ENCODE results near the gene ADPRHL1. TPM values are rescaled to one million over a fixed set of nuclear protein-coding genes. Genes with fewer than 3 reads are reported as not detected.

ADPRHL1 gene
- total RNA-seq, 2 experiments from 2014 or later, result 0.42 to 0.47 TPM

DNA sequence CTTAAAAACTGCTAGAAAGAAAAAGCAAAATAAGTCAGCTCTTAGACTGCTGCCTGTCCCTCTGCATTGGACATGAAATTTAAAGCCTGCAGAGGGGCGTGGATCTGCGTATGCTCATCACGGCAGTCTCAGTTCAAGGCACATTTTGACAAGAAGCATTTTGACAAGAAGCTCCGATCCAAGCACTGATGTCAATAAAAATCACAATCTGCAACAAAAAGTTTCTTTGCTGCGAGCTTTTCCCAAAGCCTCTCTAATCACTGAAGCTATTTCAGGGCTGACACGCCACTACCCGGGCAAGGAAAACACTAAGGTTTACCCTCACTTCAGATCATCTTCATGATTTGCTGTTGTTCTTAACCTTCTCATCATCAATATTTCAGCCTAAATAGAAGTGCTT lies 29.8 kb upstream of the ADPRHL1 start:
- H3K4me3 Mint-ChIP-seq, result no peak overlapping the region
- CTCF ChIA-PET, result no interaction called here
- no peak overlapping the region for H3K27ac Mint-ChIP-seq
- Histone ChIP-seq H3K4me3 (ENCODE audit: low read length) (no peak overlapping the region), H3K9me3 (ENCODE audit: control insufficient read depth in 1 of 2, insufficient read depth in 1 of 2, low read length in 2 of 2) (no peaks in the 10 kb centered on the region), H3K27me3 (ENCODE audit: control insufficient read depth in 1 of 2, insufficient read depth in 2 of 2, low read length in 2 of 2) (no peaks in the 10 kb centered on the region), H3K4me1 (ENCODE audit: insufficient read depth, low read length) (no peaks in the 10 kb centered on the region), H3K27ac (ENCODE audit: low read depth in 1 of 2, low read length in 2 of 2) (no peak overlapping the region), H3K36me3 (ENCODE audit: insufficient read depth, low read length) (peaks cover 5% of the 10 kb centered on the region)
- POLR2A ChIA-PET, result no interaction called here
- no peaks in the 10 kb centered on the region for H3K9me3 Mint-ChIP-seq
- H3K4me1 Mint-ChIP-seq (ENCODE audit: low read depth), result peaks cover 17% of the 10 kb centered on the region
- no peak for DNase-seq
- peaks cover 32% of the 10 kb centered on the region for H3K36me3 Mint-ChIP-seq (ENCODE audit: low read depth)
- TF ChIP-seq, protein P1, sequence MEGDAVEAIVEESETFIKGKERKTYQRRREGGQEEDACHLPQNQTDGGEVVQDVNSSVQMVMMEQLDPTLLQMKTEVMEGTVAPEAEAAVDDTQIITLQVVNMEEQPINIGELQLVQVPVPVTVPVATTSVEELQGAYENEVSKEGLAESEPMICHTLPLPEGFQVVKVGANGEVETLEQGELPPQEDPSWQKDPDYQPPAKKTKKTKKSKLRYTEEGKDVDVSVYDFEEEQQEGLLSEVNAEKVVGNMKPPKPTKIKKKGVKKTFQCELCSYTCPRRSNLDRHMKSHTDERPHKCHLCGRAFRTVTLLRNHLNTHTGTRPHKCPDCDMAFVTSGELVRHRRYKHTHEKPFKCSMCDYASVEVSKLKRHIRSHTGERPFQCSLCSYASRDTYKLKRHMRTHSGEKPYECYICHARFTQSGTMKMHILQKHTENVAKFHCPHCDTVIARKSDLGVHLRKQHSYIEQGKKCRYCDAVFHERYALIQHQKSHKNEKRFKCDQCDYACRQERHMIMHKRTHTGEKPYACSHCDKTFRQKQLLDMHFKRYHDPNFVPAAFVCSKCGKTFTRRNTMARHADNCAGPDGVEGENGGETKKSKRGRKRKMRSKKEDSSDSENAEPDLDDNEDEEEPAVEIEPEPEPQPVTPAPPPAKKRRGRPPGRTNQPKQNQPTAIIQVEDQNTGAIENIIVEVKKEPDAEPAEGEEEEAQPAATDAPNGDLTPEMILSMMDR (IDR thresholded peaks at IDR 0.05), result no peak
- intact Hi-C loops (cut with DNase I, micrococcal nuclease), result no loop called here
- H3K27me3 Mint-ChIP-seq, result no peaks in the 10 kb centered on the region
- no peak for ATAC-seq (ENCODE audit: poor library complexity)

DNA sequence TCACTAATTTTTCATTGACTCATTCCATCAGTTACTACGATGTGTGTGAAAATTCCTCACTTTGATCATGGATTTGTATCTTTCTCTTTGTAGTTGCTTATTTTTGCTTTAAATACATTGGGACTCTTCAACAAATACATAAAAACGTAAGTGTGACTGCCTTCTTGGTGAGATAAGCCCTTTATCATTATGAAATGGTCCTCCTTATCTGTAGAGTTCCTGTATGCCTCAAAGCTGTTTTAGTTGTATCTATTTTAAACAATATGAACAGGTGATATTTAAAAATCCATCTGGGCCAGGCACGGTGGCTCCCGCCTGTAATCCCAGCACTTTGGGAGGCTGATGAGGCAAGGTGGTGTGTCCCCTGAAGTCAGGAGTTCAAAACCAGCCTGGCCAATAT lies 25.9 kb upstream of the ADPRHL1 start:
- TF ChIP-seq, protein P1 (IDR thresholded peaks at IDR 0.05), result no peak
- no peak for ATAC-seq (ENCODE audit: poor library complexity)

DNA sequence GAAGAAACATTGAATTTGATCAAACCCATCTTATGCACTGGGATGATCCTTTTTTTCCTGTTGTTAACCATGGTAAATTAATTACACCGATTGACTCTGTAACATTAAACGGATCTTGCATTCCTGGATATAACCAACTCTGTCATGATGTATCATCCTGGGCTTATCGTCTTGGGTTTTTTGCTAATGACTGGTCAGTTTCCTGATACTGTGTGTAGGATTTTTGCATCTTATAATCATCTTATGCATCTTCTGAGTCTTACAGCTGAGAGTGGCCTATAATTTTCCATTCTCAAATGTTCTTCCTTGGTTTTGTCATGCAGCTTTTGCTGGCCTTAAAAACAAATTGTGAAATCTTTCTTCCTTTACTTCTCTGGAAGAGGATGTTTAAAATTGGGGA lies 24.4 kb upstream of the ADPRHL1 start:
- H3K4me1 ChIP-seq (ENCODE audit: insufficient read depth, low read length), result no peaks in the 10 kb centered on the region
- H3K36me3 ChIP-seq (ENCODE audit: insufficient read depth, low read length), result peaks cover 21% of the 10 kb centered on the region
- ATAC-seq (ENCODE audit: poor library complexity), result no peak
- intact Hi-C loops (cut with DNase I, micrococcal nuclease), result no loop called here
- no peak overlapping the region for H3K4me3 Mint-ChIP-seq
- ChIA-PET CTCF (no interaction called here), POLR2A (no interaction called here)
- no peak for DNase-seq
- H3K27me3 Mint-ChIP-seq, result no peaks in the 10 kb centered on the region
- no peaks in the 10 kb centered on the region for H3K4me1 Mint-ChIP-seq (ENCODE audit: low read depth)
- no peak overlapping the region for H3K4me3 ChIP-seq (ENCODE audit: low read length)
- H3K27ac ChIP-seq (ENCODE audit: low read depth in 1 of 2, low read length in 2 of 2), result no peak overlapping the region
- H3K27ac Mint-ChIP-seq, result no peak overlapping the region
- TF ChIP-seq, protein P1 (IDR thresholded peaks at IDR 0.05), result no peak
- peaks cover 72% of the 10 kb centered on the region for H3K36me3 Mint-ChIP-seq (ENCODE audit: low read depth)
- H3K9me3 Mint-ChIP-seq, result no peaks in the 10 kb centered on the region
- H3K9me3 ChIP-seq (ENCODE audit: control insufficient read depth in 1 of 2, insufficient read depth in 1 of 2, low read length in 2 of 2), result no peaks in the 10 kb centered on the region
- no peaks in the 10 kb centered on the region for H3K27me3 ChIP-seq (ENCODE audit: control insufficient read depth in 1 of 2, insufficient read depth in 2 of 2, low read length in 2 of 2)

More for the DNA sequence above, 25.9 kb upstream of the ADPRHL1 start:
- ChIA-PET CTCF (no interaction called here), POLR2A (no interaction called here)
- no peak for DNase-seq
- H3K4me3 Mint-ChIP-seq, result no peak overlapping the region
- Histone ChIP-seq H3K36me3 (ENCODE audit: insufficient read depth, low read length) (peaks cover 18% of the 10 kb centered on the region), H3K9me3 (ENCODE audit: control insufficient read depth in 1 of 2, insufficient read depth in 1 of 2, low read length in 2 of 2) (no peaks in the 10 kb centered on the region), H3K4me3 (ENCODE audit: low read length) (no peak overlapping the region), H3K27ac (ENCODE audit: low read depth in 1 of 2, low read length in 2 of 2) (no peak overlapping the region), H3K27me3 (ENCODE audit: control insufficient read depth in 1 of 2, insufficient read depth in 2 of 2, low read length in 2 of 2) (no peaks in the 10 kb centered on the region), H3K4me1 (ENCODE audit: insufficient read depth, low read length) (no peaks in the 10 kb centered on the region)
- intact Hi-C loops (cut with DNase I, micrococcal nuclease), result no loop called here
- peaks cover 68% of the 10 kb centered on the region for H3K36me3 Mint-ChIP-seq (ENCODE audit: low read depth)
- H3K27ac Mint-ChIP-seq, result no peak overlapping the region
- H3K4me1 Mint-ChIP-seq (ENCODE audit: low read depth), result peaks cover 4% of the 10 kb centered on the region
- H3K9me3 Mint-ChIP-seq, result no peaks in the 10 kb centered on the region
- H3K27me3 Mint-ChIP-seq, result no peaks in the 10 kb centered on the region

Data from CD4-positive, alpha-beta T cell (primary cell).